Suprapubic skin (tissue), 4 donors: ENCODE results near the gene SUCNR1. TPM values are rescaled to one million over a fixed set of nuclear protein-coding genes. Genes with fewer than 3 reads are reported as not detected.

Source experiments
- DNase-seq, 2 donors: peaks; one replicate each; pipeline ENCODE4 v3.0.0-alpha.2; 2019; ENCODE audit warnings: low spot score in 2 of 2
- H3K27ac ChIP-seq: fragments of 200-600 bp; sonication (generic); one replicate; pipeline ENCODE4 v1.5.1; 2019
- H3K27me3 ChIP-seq: fragments of 200-600 bp; sonication (generic); one replicate; pipeline ENCODE4 v1.5.1; 2019
- H3K36me3 ChIP-seq: fragments of 200-600 bp; sonication (generic); one replicate; pipeline ENCODE4 v1.5.1; 2019
- H3K4me1 ChIP-seq: fragments of 200-600 bp; sonication (generic); one replicate; pipeline ENCODE4 v1.5.1; 2019
- H3K4me3 ChIP-seq: fragments of 200-600 bp; sonication (generic); one replicate; pipeline ENCODE4 v1.5.1; 2019; ENCODE audit warnings: mild to moderate bottlenecking
- H3K9me3 ChIP-seq: fragments of 200-600 bp; sonication (generic); one replicate; pipeline ENCODE4 v1.5.1; 2019
- CTCF ChIP-seq, 2 donors: fragments of 200-600 bp in 1 of 2; fragments of 450-650 bp in 1 of 2; sonication (generic) in 1 of 2; IDR thresholded peaks; one replicate each; pipeline ENCODE4 v1.5.1; 2016 to 2019; ENCODE audit warnings: antibody characterized with exemption in 2 of 2, mild to moderate bottlenecking in 1 of 2, moderate library complexity in 1 of 2
- EP300 ChIP-seq: sonication (generic); formaldehyde crosslinking; IDR thresholded peaks from one replicate; pipeline ENCODE4 v1.6.1; 2017; ENCODE audit warnings: antibody characterized with exemption
- POLR2A ChIP-seq, 2 donors: fragments of 450-650 bp; IDR thresholded peaks; one replicate each; pipeline ENCODE4 v1.6.1; 2017; ENCODE audit warnings: antibody characterized with exemption in 2 of 2, mild to moderate bottlenecking in 2 of 2, moderate library complexity in 2 of 2
- POLR2AphosphoS5 ChIP-seq, 3 donors: sonication (generic); formaldehyde crosslinking; IDR thresholded peaks; one replicate each; pipeline ENCODE4 v1.6.1; 2017; ENCODE audit warnings: antibody characterized with exemption in 3 of 3
- WGBS: methylation state at CpG from one replicate; pipeline ENCODE4 v1.1.5; 2018; 5-methylcytosine and 5-hydroxymethylcytosine counted together
- total RNA-seq, 4 donors: library from RNA; depleted of rRNA; stranded (reverse); fragments of >200 nt; gene quantifications; one replicate each; pipeline ENCODE4 v1.1.0, GENCODE V29; 2016

The SUCNR1 gene
- total RNA-seq, result 1 to 10 TPM in 3 of 4 donors, under 1 TPM in 1; 0.79 to 2.2 (median 1.4) TPM

GRCh38 chr3:151873398-151873797, at the start of gene SUCNR1:
Gene SUCNR1 (plus strand): TSS chr3:151873643. CDS start chr3:151879893, 6,250 bp downstream.
- H3K4me1 ChIP-seq, result no peaks in the 10 kb centered on the region
- no peaks in the 10 kb centered on the region for H3K36me3 ChIP-seq
- TF ChIP-seq POLR2AphosphoS5 (IDR thresholded peaks at IDR 0.05) (no peak), EP300 (no peak), CTCF (IDR thresholded peaks at IDR 0.05) (no peak), POLR2A (IDR thresholded peaks at IDR 0.05) (no peak)
- no peak for DNase-seq
- no peaks in the 10 kb centered on the region for H3K9me3 ChIP-seq
- no peaks in the 10 kb centered on the region for H3K27me3 ChIP-seq
- no peak within 1 kb of the TSS for H3K27ac ChIP-seq
- H3K4me3 ChIP-seq, result no peak within 1 kb of the TSS

GRCh38 chr3:151827816-151828215, 45.6 kb upstream of the SUCNR1 start:
- no peak overlapping the region for H3K27ac ChIP-seq
- no peak overlapping the region for H3K4me3 ChIP-seq
- H3K36me3 ChIP-seq, result no peaks in the 10 kb centered on the region
- H3K27me3 ChIP-seq, result no peaks in the 10 kb centered on the region
- no peaks in the 10 kb centered on the region for H3K9me3 ChIP-seq
- TF ChIP-seq POLR2AphosphoS5 (IDR thresholded peaks at IDR 0.05), result no peak
- no peak for TF ChIP-seq EP300
- no peak for TF ChIP-seq CTCF (IDR thresholded peaks at IDR 0.05)
- no peak for TF ChIP-seq POLR2A (IDR thresholded peaks at IDR 0.05)
- 90% methylated on average over 3 of the region's 3 CpGs for WGBS
- no peak for DNase-seq
- H3K4me1 ChIP-seq, result no peaks in the 10 kb centered on the region

GRCh38 chr3:151835751-151836525, 37.5 kb upstream of the SUCNR1 start:
- Histone ChIP-seq H3K9me3 (no peaks in the 10 kb centered on the region), H3K27me3 (no peaks in the 10 kb centered on the region), H3K27ac (no peak overlapping the region), H3K4me1 (peaks cover 20% of the 10 kb centered on the region), H3K36me3 (no peaks in the 10 kb centered on the region), H3K4me3 (no peak overlapping the region)
- no peak for DNase-seq
- WGBS, result 77% methylated on average over 5 of the region's 5 CpGs
- TF ChIP-seq POLR2AphosphoS5 (IDR thresholded peaks at IDR 0.05) (no peak), CTCF (IDR thresholded peaks at IDR 0.05) (no peak), POLR2A (IDR thresholded peaks at IDR 0.05) (no peak), EP300 (no peak)

- peak in 1 of 3 donors; percentile 48 for TF ChIP-seq POLR2AphosphoS5 (IDR thresholded peaks at IDR 0.05)
- TF ChIP-seq EP300, result no peak
- no peak for TF ChIP-seq CTCF (IDR thresholded peaks at IDR 0.05)
- Histone ChIP-seq H3K36me3 (no peaks in the 10 kb centered on the region), H3K27me3 (no peaks in the 10 kb centered on the region), H3K4me3 (no peak overlapping the region), H3K27ac (peak overlapping the region; percentile 43), H3K4me1 (peaks cover 20% of the 10 kb centered on the region), H3K9me3 (no peaks in the 10 kb centered on the region)
- 27% methylated on average over 4 of the region's 4 CpGs for WGBS
- DNase-seq, result no peak
Measured at GRCh38 chr3:151837057-151837456, 36.4 kb upstream of the SUCNR1 start.

- no peak overlapping the region for H3K27ac ChIP-seq
- peak overlapping the region; percentile 33 for H3K4me3 ChIP-seq
- peaks cover 20% of the 10 kb centered on the region for H3K4me1 ChIP-seq
- DNase-seq, result no peak
- 56% methylated on average over 19 of the region's 19 CpGs for WGBS
- no peaks in the 10 kb centered on the region for H3K36me3 ChIP-seq
- no peaks in the 10 kb centered on the region for H3K27me3 ChIP-seq
- H3K9me3 ChIP-seq, result no peaks in the 10 kb centered on the region
- TF ChIP-seq CTCF (IDR thresholded peaks at IDR 0.05) (peak; percentile 71 to 82), POLR2A (IDR thresholded peaks at IDR 0.05) (no peak), POLR2AphosphoS5 (IDR thresholded peaks at IDR 0.05) (no peak)
Measured at GRCh38 chr3:151838574-151839312, 34.7 kb upstream of the SUCNR1 start.
